SH-SY5Y (cell line): ENCODE measurements around the gene STARD7.

ENCODE experiments used
- GATA2 ChIP-seq: IDR thresholded peaks from 2 replicates; pipeline ENCODE4 v1.6.1; 2011; ENCODE audit warnings: mild to moderate bottlenecking, low read depth, low read length
- GATA3 ChIP-seq: IDR thresholded peaks from 2 replicates; pipeline ENCODE4 v1.6.1; 2011; ENCODE audit warnings: low read depth, mild to moderate bottlenecking, low read length, moderate library complexity

DNA sequence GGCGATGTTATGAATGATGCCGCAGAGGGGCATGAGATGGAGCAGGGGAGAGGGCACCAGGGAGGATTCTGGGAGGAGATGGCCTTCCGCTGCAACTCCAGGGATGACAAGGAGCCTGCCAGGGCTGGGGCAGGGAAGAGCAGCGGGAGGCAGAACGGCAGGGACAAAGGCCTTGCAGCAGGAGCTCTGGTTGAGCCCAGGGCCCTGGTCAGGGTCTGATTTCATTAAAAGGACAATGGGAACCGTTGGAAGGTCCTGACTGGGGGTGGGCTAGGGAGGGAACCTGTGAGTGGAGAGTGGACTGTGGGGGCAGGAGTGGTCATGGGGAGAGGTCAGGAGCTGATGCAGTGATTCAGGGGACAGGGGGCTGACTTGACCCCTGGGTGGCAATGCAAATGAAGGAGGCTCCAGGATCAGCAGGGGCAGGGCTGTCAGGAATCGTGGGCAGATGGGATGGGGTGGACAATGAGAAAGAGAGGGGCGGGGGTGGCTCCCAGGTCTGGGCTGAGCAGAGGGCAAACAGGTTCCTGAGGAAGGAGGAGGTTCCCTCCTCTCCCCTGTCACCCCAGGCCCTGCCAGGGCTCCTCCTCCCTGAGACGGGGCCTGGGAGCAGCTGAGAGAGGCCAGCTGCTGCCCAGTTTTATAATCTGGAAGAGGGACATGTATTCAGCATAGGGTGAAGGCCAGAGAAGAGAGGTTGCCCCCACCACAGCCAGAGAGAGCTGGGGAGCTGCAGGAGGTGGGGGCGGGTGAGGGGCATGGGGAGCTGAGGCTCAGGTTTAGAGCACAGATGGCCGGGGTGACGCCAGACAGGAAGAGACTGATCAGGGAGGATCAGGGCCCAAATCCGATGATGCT is 56.1 kb downstream of the STARD7 start:
- no peak for TF ChIP-seq GATA2
- TF ChIP-seq GATA3, result no peak
